Spleen (tissue), 7 donors: ENCODE data around the gene SRRM2.

Experiments
- POLR2A ChIP-seq, 3 donors: fragments of 450-650 bp; IDR thresholded peaks; one replicate each; pipeline ENCODE4 v1.5.1; 2017; ENCODE audit warnings: antibody characterized with exemption in 3 of 3, mild to moderate bottlenecking in 1 of 3
- TF ChIP-seq, protein P1 (sequence below), 11 experiments: fragments of 200-600 bp in 7 of 11; fragments of 450-650 bp in 4 of 11; sonication (generic) in 4 of 11; IDR thresholded peaks in 8 of 11; conservative IDR thresholded peaks in 3 of 11; 1 replicate in 7 of 11; 2 replicates in 4 of 11; pipeline versions ENCODE4 v1.4.0 to v1.8.0; 2016 to 2021; ENCODE audit warnings: antibody characterized with exemption in 11 of 11, inconsistent platforms in 4 of 11, mild to moderate bottlenecking in 1 of 11
- donor health status: DM: no; HTN: no; CAD: no; lungs with moderate emphysema.
- donor health status: DM: no; HTN: no; CAD: no.
- donor health status: DM: no; HTN: no; CAD: no.

DNA sequence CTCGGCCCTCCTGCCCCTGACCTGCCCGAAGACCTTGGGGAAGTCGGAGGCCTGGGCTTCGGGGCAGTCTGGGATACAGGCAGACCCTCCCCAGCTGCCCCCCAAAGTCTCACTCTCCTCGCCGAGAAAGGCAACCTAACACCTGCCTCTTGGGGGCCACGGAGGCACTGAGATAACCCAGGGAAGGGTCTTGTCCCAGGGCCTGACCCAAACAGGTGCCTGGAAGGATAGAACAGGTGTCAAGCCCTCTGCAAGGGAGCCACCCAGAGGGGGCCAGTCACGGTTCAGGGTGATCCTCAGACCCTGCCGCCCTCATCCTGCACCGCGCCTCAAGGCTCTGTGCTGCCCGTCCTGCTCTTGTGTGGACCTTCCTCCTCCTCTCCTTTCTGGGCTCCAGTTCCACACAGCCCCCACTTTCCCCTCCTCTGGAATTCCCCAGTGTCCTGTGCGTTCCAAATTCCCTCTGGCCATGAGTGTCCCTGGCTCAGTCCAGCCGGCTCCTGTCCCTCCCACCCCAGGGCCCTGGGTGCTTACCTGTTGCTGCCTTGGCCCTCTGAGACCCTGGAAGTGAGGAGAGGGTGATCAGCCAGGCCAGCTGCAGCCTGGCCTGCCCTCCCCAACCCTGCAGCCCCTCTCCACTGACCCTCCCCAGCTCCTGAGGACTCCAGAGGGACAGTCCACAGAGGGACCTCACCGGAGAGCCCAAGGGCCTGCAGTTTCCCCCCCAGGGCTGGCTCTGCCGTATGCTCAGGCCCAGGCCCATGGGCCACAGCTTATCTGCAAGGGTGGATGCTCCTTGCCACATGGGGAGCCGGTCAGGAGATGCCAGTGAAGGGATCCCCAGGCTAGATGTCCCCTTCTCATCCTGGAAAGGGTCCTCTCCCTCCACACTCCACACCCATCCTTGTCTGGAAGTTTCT, 36.2 kb upstream of the SRRM2 start:
- no peak for TF ChIP-seq POLR2A (IDR thresholded peaks at IDR 0.05)
- TF ChIP-seq, protein P1, sequence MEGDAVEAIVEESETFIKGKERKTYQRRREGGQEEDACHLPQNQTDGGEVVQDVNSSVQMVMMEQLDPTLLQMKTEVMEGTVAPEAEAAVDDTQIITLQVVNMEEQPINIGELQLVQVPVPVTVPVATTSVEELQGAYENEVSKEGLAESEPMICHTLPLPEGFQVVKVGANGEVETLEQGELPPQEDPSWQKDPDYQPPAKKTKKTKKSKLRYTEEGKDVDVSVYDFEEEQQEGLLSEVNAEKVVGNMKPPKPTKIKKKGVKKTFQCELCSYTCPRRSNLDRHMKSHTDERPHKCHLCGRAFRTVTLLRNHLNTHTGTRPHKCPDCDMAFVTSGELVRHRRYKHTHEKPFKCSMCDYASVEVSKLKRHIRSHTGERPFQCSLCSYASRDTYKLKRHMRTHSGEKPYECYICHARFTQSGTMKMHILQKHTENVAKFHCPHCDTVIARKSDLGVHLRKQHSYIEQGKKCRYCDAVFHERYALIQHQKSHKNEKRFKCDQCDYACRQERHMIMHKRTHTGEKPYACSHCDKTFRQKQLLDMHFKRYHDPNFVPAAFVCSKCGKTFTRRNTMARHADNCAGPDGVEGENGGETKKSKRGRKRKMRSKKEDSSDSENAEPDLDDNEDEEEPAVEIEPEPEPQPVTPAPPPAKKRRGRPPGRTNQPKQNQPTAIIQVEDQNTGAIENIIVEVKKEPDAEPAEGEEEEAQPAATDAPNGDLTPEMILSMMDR (IDR thresholded peaks at IDR 0.05 in 8 of 11, conservative IDR thresholded peaks at IDR 0.05 in 3 of 11) = no peak
